Caco-2 (cell line): ENCODE results near the gene KIAA1671. TPM values are rescaled to one million over a fixed set of nuclear protein-coding genes. Genes with fewer than 3 reads are reported as not detected.

ENCODE experiments used
- BruUV-seq: library from RNA; stranded (reverse); fragments of 400-500 nt; replicated peaks from 2 replicates; lab custom pipeline; 2021; lab: Mats Ljungman, UMichigan
- CTCF ChIA-PET: fragments of 300-600 bp; sonication (Branson Sonifier 250); formaldehyde crosslinking; loops from one replicate; lab custom pipeline; 2022; ENCODE audit warnings: antibody characterized with exemption; lab: Charles Lee
- POLR2A ChIA-PET: fragments of 300-600 bp; sonication (Branson Sonifier 250); formaldehyde crosslinking; loops from one replicate; lab custom pipeline; 2022; ENCODE audit warnings: antibody characterized with exemption; lab: Charles Lee
- DNase-seq, 2 experiments: peaks; one replicate each; pipeline versions ENCODE4 v3.0.0 to v3.0.0-alpha.2; 2020 to 2022
- H3K27me3 ChIP-seq: replicated peaks from 2 replicates; pipeline ENCODE4 v1.6.0; 2011; ENCODE audit warnings: low read length; ENCODE audit not compliant: control insufficient read depth, insufficient read depth
- H3K36me3 ChIP-seq: 2 replicates; pipeline ENCODE4 v1.5.1; 2011; ENCODE audit warnings: low read length; ENCODE audit not compliant: control insufficient read depth, insufficient read depth
- H3K4me1 ChIP-seq: fragments of 250-450 bp; sonication (Bioruptor Pico); 2 replicates; pipeline ENCODE4 v1.5.1; 2020; ENCODE audit warnings: mild to moderate bottlenecking
- H3K4me3 ChIP-seq: 2 replicates; pipeline ENCODE4 v1.5.1; 2011; ENCODE audit warnings: low read depth, mild to moderate bottlenecking, control low read depth, low read length
- H3K9me3 ChIP-seq: fragments of 250-450 bp; sonication (Bioruptor Pico); 2 replicates; pipeline ENCODE4 v1.5.1; 2020; ENCODE audit warnings: mild to moderate bottlenecking, moderate library complexity
- H3K27ac Mint-ChIP-seq: one replicate; pipeline ENCODE4 v1.8.0; 2022; ENCODE audit warnings: mixed read lengths; ENCODE audit not compliant: unreplicated experiment
- H3K27me3 Mint-ChIP-seq: one replicate; pipeline ENCODE4 v1.8.0; 2022; ENCODE audit warnings: mixed read lengths; ENCODE audit not compliant: insufficient read depth, unreplicated experiment
- H3K36me3 Mint-ChIP-seq: one replicate; pipeline ENCODE4 v1.8.0; 2022; ENCODE audit warnings: mild to moderate bottlenecking, mixed read lengths; ENCODE audit not compliant: insufficient read depth, unreplicated experiment
- H3K4me1 Mint-ChIP-seq: one replicate; pipeline ENCODE4 v1.8.0; 2022; ENCODE audit warnings: low read depth, mixed read lengths; ENCODE audit not compliant: unreplicated experiment
- H3K4me3 Mint-ChIP-seq: one replicate; pipeline ENCODE4 v1.8.0; 2022; ENCODE audit warnings: mild to moderate bottlenecking, moderate library complexity, mixed read lengths; ENCODE audit not compliant: unreplicated experiment
- H3K9me3 Mint-ChIP-seq: one replicate; pipeline ENCODE4 v1.8.0; 2022; ENCODE audit warnings: mixed read lengths; ENCODE audit not compliant: unreplicated experiment
- intact Hi-C: fragments of 100-400 bp; cut with micrococcal nuclease; formaldehyde crosslinking; loops from one replicate; pipeline ENCODE4 v1.10.0; 2022; ENCODE audit not compliant: unreplicated experiment
- total RNA-seq: library from RNA; stranded (reverse); gene quantifications from 2 replicates; pipeline ENCODE4 v1.2.3, GENCODE V29; 2022
- TF ChIP-seq, protein P1 (sequence below), 2 experiments: fragments of 200-600 bp in 1 of 2; IDR thresholded peaks; 1 replicate in 1 of 2; 2 replicates in 1 of 2; pipeline versions ENCODE4 v1.5.1 to v1.8.0; 2011 to 2022; ENCODE audit warnings: antibody characterized with exemption in 1 of 2, control low read depth in 1 of 2, inconsistent platforms in 1 of 2, low read depth in 1 of 2, low read length in 1 of 2, mild to moderate bottlenecking in 1 of 2, moderate library complexity in 1 of 2; ENCODE audit not compliant: insufficient read depth in 1 of 2, severe bottlenecking in 1 of 2, unreplicated experiment in 1 of 2

KIAA1671 gene
- total RNA-seq, 1 experiment from 2014 or later = 28.6 TPM

GRCh38 chr22:25099202-25099601 lies 146.7 kb downstream of the KIAA1671 start:
- intact Hi-C loops = no loop called here
- H3K27ac Mint-ChIP-seq = no peak overlapping the region

DNA sequence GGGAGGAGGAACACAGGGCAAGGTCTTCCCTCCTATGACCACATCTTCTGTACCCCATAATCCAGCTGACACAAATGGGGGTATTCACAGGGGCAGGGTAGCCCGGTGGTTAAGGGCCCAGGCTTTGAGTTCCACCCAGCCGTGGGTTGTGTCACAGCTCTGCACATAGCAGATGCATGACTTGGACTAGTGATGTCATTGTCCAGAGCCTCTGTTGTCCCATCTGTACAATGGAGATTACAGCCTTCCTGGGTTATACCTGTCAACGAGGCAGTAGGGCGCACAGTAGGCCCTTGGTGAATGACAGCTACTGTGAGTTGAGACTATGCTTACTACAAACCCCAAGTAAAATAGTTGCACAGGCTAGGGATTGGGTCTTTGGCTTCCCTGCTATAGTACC lies 147.9 kb downstream of the KIAA1671 start:
- TF ChIP-seq, protein P1, sequence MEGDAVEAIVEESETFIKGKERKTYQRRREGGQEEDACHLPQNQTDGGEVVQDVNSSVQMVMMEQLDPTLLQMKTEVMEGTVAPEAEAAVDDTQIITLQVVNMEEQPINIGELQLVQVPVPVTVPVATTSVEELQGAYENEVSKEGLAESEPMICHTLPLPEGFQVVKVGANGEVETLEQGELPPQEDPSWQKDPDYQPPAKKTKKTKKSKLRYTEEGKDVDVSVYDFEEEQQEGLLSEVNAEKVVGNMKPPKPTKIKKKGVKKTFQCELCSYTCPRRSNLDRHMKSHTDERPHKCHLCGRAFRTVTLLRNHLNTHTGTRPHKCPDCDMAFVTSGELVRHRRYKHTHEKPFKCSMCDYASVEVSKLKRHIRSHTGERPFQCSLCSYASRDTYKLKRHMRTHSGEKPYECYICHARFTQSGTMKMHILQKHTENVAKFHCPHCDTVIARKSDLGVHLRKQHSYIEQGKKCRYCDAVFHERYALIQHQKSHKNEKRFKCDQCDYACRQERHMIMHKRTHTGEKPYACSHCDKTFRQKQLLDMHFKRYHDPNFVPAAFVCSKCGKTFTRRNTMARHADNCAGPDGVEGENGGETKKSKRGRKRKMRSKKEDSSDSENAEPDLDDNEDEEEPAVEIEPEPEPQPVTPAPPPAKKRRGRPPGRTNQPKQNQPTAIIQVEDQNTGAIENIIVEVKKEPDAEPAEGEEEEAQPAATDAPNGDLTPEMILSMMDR (IDR thresholded peaks at IDR 0.05; ENCODE audit: insufficient read depth in 1 of 2, low read depth in 1 of 2, low read length in 1 of 2, severe bottlenecking in 1 of 2, unreplicated experiment in 1 of 2) = no peak
- BruUV-seq = no TSS peak
- CTCF ChIA-PET = no interaction called here
- Mint-ChIP-seq H3K27me3 (no peaks in the 10 kb centered on the region), H3K27ac (no peak overlapping the region), H3K9me3 (no peaks in the 10 kb centered on the region), H3K4me1 (peaks cover 7% of the 10 kb centered on the region), H3K36me3 (no peaks in the 10 kb centered on the region), H3K4me3 (no peak overlapping the region)
- no peaks in the 10 kb centered on the region for H3K27me3 ChIP-seq
- POLR2A ChIA-PET = interaction anchor here (0.5 kb wide), 1 partner anchor 70 kb away, joined by 3 read pairs; no protein-coding TSS in a partner anchor
- H3K9me3 ChIP-seq = no peaks in the 10 kb centered on the region
- H3K4me1 ChIP-seq = peaks cover 4% of the 10 kb centered on the region; the same call in 1 of the 2 replicates
- no peaks in the 10 kb centered on the region for H3K36me3 ChIP-seq
- no peak for DNase-seq
- intact Hi-C loops = no loop called here
- no peak overlapping the region for H3K4me3 ChIP-seq

More at GRCh38 chr22:25099202-25099601, 146.7 kb downstream of the KIAA1671 start:
- DNase-seq = no peak
- no peaks in the 10 kb centered on the region for H3K36me3 ChIP-seq
- H3K36me3 Mint-ChIP-seq = no peaks in the 10 kb centered on the region
- CTCF ChIA-PET = interaction anchor here (0.7 kb wide), 1 partner anchor 134 kb away, joined by 4 read pairs; no protein-coding TSS in a partner anchor
- no peak overlapping the region for H3K4me3 ChIP-seq
- H3K4me3 Mint-ChIP-seq = no peak overlapping the region
- no peaks in the 10 kb centered on the region for H3K27me3 Mint-ChIP-seq
- TF ChIP-seq, protein P1 (IDR thresholded peaks at IDR 0.05; ENCODE audit: insufficient read depth in 1 of 2, low read depth in 1 of 2, low read length in 1 of 2, severe bottlenecking in 1 of 2, unreplicated experiment in 1 of 2) = no peak
- no TSS peak for BruUV-seq
- no peaks in the 10 kb centered on the region for H3K9me3 ChIP-seq
- no peaks in the 10 kb centered on the region for H3K9me3 Mint-ChIP-seq
- H3K4me1 Mint-ChIP-seq = peaks cover 7% of the 10 kb centered on the region
- POLR2A ChIA-PET = no interaction called here
- H3K4me1 ChIP-seq = peaks cover 4% of the 10 kb centered on the region; the same call in 1 of the 2 replicates
- H3K27me3 ChIP-seq = no peaks in the 10 kb centered on the region

DNA sequence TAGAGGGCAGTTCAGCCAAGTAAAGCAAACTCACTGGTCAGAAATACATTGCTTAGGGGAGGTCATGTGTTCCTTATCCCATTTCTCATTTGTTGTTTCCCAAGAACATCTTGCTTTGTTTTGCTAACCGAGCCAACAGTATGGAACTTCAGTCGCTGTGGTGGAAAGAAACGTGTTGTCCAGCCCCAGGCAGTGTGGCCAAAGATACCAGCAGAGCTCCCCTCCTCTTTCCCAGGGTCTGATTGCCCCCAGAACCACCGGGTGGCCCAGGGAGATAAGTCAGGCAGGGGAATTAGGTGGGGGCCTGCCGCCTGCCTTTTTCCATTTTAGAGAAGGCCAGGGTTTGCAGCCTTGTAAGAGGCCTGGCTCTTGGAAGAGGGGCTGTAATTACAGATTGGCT lies 148.4 kb downstream of the KIAA1671 start:
- Histone ChIP-seq H3K4me1 (peaks cover 4% of the 10 kb centered on the region; the same call in 1 of the 2 replicates), H3K36me3 (no peaks in the 10 kb centered on the region), H3K27me3 (no peaks in the 10 kb centered on the region), H3K4me3 (no peak overlapping the region), H3K9me3 (no peaks in the 10 kb centered on the region)
- no peak overlapping the region for H3K27ac Mint-ChIP-seq
- intact Hi-C loops = no loop called here
- CTCF ChIA-PET = no interaction called here
- TF ChIP-seq, protein P1 (IDR thresholded peaks at IDR 0.05; ENCODE audit: insufficient read depth in 1 of 2, low read depth in 1 of 2, low read length in 1 of 2, severe bottlenecking in 1 of 2, unreplicated experiment in 1 of 2) = no peak
- DNase-seq = no peak
- no peaks in the 10 kb centered on the region for H3K36me3 Mint-ChIP-seq
- peaks cover 7% of the 10 kb centered on the region for H3K4me1 Mint-ChIP-seq
- no TSS peak for BruUV-seq
- no peaks in the 10 kb centered on the region for H3K9me3 Mint-ChIP-seq
- POLR2A ChIA-PET = interaction anchor here (0.5 kb wide), 1 partner anchor 70 kb away, joined by 3 read pairs; no protein-coding TSS in a partner anchor
- no peaks in the 10 kb centered on the region for H3K27me3 Mint-ChIP-seq
- no peak overlapping the region for H3K4me3 Mint-ChIP-seq
